HepG2 (cell line): ENCODE measurements around the gene SDC3. TPM values are rescaled to one million over a fixed set of nuclear protein-coding genes. Genes with fewer than 3 reads are reported as not detected.
A peak's percentile ranks its signal among the peaks of the same experiment; 100 is the strongest.

Experiments
- ATAC-seq: fragments of 200-7000 bp; cut with Tn5 transposase; 3 replicates; pipeline ENCODE4 v1.9.1; 2020; ENCODE audit warnings: mild to moderate bottlenecking, moderate library complexity
- BruUV-seq: library from RNA; stranded (reverse); fragments of 400-500 nt; replicated peaks from 2 replicates; lab custom pipeline; 2021; lab: Mats Ljungman, UMichigan
- CTCF ChIA-PET: fragments of 300-600 bp; formaldehyde crosslinking; extraction: SDS; loops from one replicate; lab custom pipeline; 2021; ENCODE audit warnings: low total read pairs, inconsistent platforms, low intra/inter-chr PET ratio; lab: Yijun Ruan, JAX
- POLR2A ChIA-PET: fragments of 350-600 bp; sonication (Branson Sonifier 250); formaldehyde crosslinking; loops from one replicate; lab custom pipeline; 2020; ENCODE audit warnings: antibody characterized with exemption, inconsistent platforms; lab: Yijun Ruan, JAX
- DNase-seq: peaks from one replicate; pipeline ENCODE4 v3.0.0-alpha.2; 2015; ENCODE audit warnings: low spot score
- FAIRE-seq: peaks from 3 replicates; lab custom pipeline; 2011; peaks lifted over from hg19 to GRCh38; lab: Jason Lieb, UNC
- H2AFZ ChIP-seq: one replicate; pipeline ENCODE4 v1.6.1; 2011; ENCODE audit warnings: low read length, inconsistent platforms
- H3K27ac ChIP-seq: fragments of 300-600 bp; 3 replicates; pipeline ENCODE4 v1.8.0; 2011; ENCODE audit warnings: mixed run types, mild to moderate bottlenecking, mixed read lengths, low read length, inconsistent platforms; ENCODE audit not compliant: insufficient read depth; ENCODE audit errors: extremely low read length
- H3K27me3 ChIP-seq, 2 experiments: fragments of 200-600 bp in 1 of 2; 2 replicates in 1 of 2; 3 replicates in 1 of 2; pipeline versions ENCODE4 v1.6.0 to v1.8.0; 2011; ENCODE audit warnings: low read length in 2 of 2, mild to moderate bottlenecking in 2 of 2, moderate library complexity in 2 of 2, inconsistent platforms in 1 of 2; ENCODE audit not compliant: insufficient read depth in 2 of 2, control insufficient read depth in 1 of 2
- H3K36me3 ChIP-seq, 2 experiments: fragments of 200-600 bp in 1 of 2; replicated peaks in 1 of 2; 2 replicates in 1 of 2; 3 replicates in 1 of 2; pipeline versions ENCODE4 v1.5.1 to v1.8.0; 2011; ENCODE audit warnings: low read length in 2 of 2, inconsistent platforms in 1 of 2; ENCODE audit not compliant: insufficient read depth in 2 of 2, control insufficient read depth in 1 of 2
- H3K4me1 ChIP-seq: 2 replicates; pipeline ENCODE4 v1.5.1; 2012; ENCODE audit warnings: low read length, inconsistent platforms; ENCODE audit not compliant: insufficient read depth
- H3K4me2 ChIP-seq: 2 replicates; pipeline ENCODE4 v1.6.0; 2011; ENCODE audit warnings: low read depth, low read length, inconsistent platforms
- H3K4me3 ChIP-seq, 3 experiments: fragments of 200-600 bp in 1 of 3; sonication (generic), shearing (Covaris generic) in 1 of 3; replicated peaks in 1 of 3; 2 replicates each; pipeline ENCODE4 v1.5.1; 2011 to 2016; ENCODE audit warnings: low read length in 3 of 3, inconsistent platforms in 2 of 3, low read depth in 2 of 3, mild to moderate bottlenecking in 2 of 3, control low read depth in 1 of 3, mixed read lengths in 1 of 3; ENCODE audit not compliant: insufficient read depth in 1 of 3
- H3K79me2 ChIP-seq: one replicate; pipeline ENCODE4 v1.6.1; 2011; ENCODE audit warnings: low read length, inconsistent platforms; ENCODE audit not compliant: insufficient read depth
- H3K9ac ChIP-seq: 2 replicates; pipeline ENCODE4 v1.6.0; 2011; ENCODE audit warnings: mild to moderate bottlenecking, low read depth, low read length, inconsistent platforms; ENCODE audit not compliant: insufficient read depth
- H3K9me3 ChIP-seq: 2 replicates; pipeline ENCODE4 v1.5.1; 2012; ENCODE audit warnings: mild to moderate bottlenecking, low read length
- H4K20me1 ChIP-seq: 2 replicates; pipeline ENCODE4 v1.6.0; 2011; ENCODE audit warnings: inconsistent platforms, mild to moderate bottlenecking, low read length, moderate library complexity; ENCODE audit not compliant: insufficient read depth
- ZNF3 ChIP-seq: IDR thresholded peaks from 2 replicates; pipeline ENCODE4 v1.7.0; 2017; ENCODE audit warnings: inconsistent platforms
- ZNF30 ChIP-seq: sonication (generic); formaldehyde crosslinking; IDR thresholded peaks from 2 replicates; pipeline ENCODE4 v1.5.0; 2020; ENCODE audit warnings: mild to moderate bottlenecking, missing genetic modification reagents
- ZNF629 ChIP-seq: sonication (generic); formaldehyde crosslinking; conservative IDR thresholded peaks from 2 replicates; pipeline ENCODE4 v1.5.0; 2020; ENCODE audit warnings: missing genetic modification reagents
- ZNF768 ChIP-seq: sonication (generic); formaldehyde crosslinking; IDR thresholded peaks from 2 replicates; pipeline ENCODE4 v1.4.0; 2020; ENCODE audit warnings: missing genetic modification reagents
- WGBS: methylation state at CpG from one replicate; pipeline ENCODE4 v1.1.6; 2017; ENCODE audit warnings: low lambda C conversion rate; 5-methylcytosine and 5-hydroxymethylcytosine counted together
- in situ Hi-C: cut with HindIII; loops from 2 replicates; pipeline ENCODE4 v1.10.0; 2017; ENCODE audit warnings: low pct_unique_long_range_greater_than_20kb; ENCODE audit not compliant: extremely low pct_ligation_motif_present
- intact Hi-C: fragments of 100-400 bp; cut with micrococcal nuclease; formaldehyde crosslinking; loops from one replicate; pipeline ENCODE4 v1.10.0; 2022; ENCODE audit not compliant: unreplicated experiment
- polyA plus RNA-seq, 8 experiments: library from polyadenylated mRNA; depleted of rRNA in 3 of 8; stranded (reverse) in 7 of 8; unstranded in 1 of 8; fragments of >200 nt; fragmentation: Illumina TruSeq in 4 of 8; extraction: Trizol in 4 of 8; gene quantifications; 2 replicates each; pipeline versions ENCODE4 v1.2.1 to v1.2.3, GENCODE V29; 2011 to 2016; ENCODE audit warnings: low read depth in 4 of 8, missing spikeins in 1 of 8, mixed read lengths in 1 of 8; ENCODE audit not compliant: insufficient read depth in 1 of 8
- total RNA-seq, 5 experiments: library from RNA; depleted of rRNA; stranded (reverse); fragments of >200 nt; fragmentation: Illumina TruSeq; extraction: Trizol; gene quantifications; 2 replicates each; pipeline ENCODE4 v1.2.3, GENCODE V29; 2016; ENCODE audit warnings: low read depth in 1 of 5

Gene SDC3
- total and polyA plus RNA-seq, 2 of the 13 experiments (the other 11 are each of a cell fraction or from before 2014, with no cell fraction given) = 0.49 to 0.84 TPM

DNA sequence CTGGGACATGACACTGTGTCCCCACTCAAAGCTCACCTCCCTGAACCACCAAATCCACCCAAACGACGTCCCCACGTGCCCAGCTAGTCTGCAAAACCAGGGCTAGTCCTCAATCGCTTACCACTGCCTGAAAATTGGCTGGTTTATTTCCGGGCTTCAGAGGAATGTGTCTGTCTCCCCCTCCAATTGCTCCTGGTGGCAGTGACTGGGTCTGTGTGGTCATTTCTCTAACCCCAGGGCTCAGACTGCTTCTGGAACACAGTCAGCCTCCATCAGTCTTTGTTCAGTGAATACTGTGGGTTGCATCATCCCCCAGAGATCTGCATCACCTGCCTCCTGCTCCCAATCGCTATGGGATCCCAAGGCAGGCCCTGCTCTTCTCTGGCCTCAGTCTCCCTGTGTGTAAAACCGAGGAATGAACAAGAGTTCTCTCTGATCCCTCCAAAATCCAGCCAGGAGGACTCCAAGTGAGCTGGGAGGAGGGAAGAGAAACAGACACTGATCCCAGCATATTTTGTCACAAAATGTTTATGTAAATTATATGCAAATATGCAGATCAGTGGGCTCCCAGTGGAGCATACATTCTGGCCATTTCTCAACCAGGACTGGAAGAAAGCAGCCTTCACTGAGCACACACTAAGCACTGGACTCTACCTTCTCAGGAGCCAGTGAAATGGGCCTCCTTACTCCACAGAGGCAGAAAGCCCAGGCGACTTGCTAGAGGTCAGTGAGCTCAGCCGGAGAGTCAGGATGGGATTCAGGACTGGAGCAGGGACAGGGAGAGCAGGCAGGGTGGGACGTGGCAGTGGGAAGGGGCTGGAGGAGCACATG lies 20.9 kb downstream of the SDC3 start (continued):
- no peak for TF ChIP-seq ZNF3

DNA sequence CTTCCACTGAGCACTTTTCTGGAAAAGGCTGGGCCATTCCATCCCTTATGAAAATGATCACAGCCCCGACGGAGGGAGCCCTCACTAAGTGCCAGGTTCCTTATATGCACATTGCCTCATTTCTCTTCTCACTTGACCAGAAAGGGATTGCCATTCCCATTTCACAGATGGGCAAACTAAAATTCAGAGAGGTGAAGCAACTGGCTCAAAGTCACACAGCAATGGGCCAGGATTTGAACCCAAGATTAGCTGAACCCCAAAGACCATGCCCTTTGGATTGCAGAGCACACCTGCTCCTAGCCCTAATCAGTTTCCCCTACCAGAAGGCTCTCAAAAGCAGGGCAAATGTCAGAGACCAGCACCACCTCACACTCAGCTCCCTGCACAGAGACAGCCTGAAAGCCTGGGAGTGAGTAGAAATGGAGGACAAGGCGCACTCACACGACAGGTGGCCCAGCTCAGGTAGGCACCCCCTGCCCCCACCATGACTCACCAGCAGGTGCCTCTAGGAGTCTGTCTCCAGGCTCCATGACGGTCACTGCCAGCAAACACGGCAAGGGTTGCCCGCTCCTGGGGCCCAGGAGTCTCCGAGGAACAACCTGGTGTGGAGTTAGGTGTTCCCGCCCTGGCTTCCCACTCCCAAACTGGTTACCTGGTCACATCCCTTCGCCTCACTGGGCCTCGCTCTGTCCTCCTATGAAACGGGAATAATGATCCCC lies 21.7 kb downstream of the SDC3 start:
- H3K4me1 ChIP-seq = peaks cover 15% of the 10 kb centered on the region
- H2AFZ ChIP-seq = no peak overlapping the region
- FAIRE-seq = no peak
- no peaks in the 10 kb centered on the region for H3K79me2 ChIP-seq
- no peak overlapping the region for H3K4me2 ChIP-seq
- intact Hi-C loops = no loop called here
- no peak overlapping the region for H3K9ac ChIP-seq
- no peak for ATAC-seq
- no peaks in the 10 kb centered on the region for H3K9me3 ChIP-seq
- DNase-seq = no peak
- peaks cover 0 to 2% of the 10 kb centered on the region in 2 experiments; a peak in 1 of 5 replicates for H3K27me3 ChIP-seq
- H3K36me3 ChIP-seq = no peaks in the 10 kb centered on the region
- POLR2A ChIA-PET = no interaction called here
- no peaks in the 10 kb centered on the region for H4K20me1 ChIP-seq
- TF ChIP-seq ZNF629 (CRISPR knock-in tag) (peak; percentile 46; the same call in 1 of the 2 replicates), ZNF768 (CRISPR knock-in tag) (peak; percentile 91), ZNF30 (CRISPR knock-in tag) (no peak)
- TF ChIP-seq, all 625 proteins: peak for 2
- no peak overlapping the region for H3K27ac ChIP-seq
- no peak overlapping the region for H3K4me3 ChIP-seq
- no TSS peak for BruUV-seq
- CTCF ChIA-PET = no interaction called here
- in situ Hi-C loops = no loop called here
- 75% methylated on average over 6 of the region's 12 CpGs for WGBS
